Stimulated activated CD8-positive, alpha-beta memory T cell treated with anti-CD3 and anti-CD28 coated beads, Interleukin-12 subunit alpha, Interleukin-12 subunit beta, amount 100 ng/mL, for 4 hours (primary cell): Measurements from ENCODE around the gene NEURL4.

Experiments
- DNase-seq: peaks from one replicate; pipeline ENCODE4 v3.0.0-alpha.2; 2020; ENCODE audit warnings: low read depth

NEURL4 gene

DNA sequence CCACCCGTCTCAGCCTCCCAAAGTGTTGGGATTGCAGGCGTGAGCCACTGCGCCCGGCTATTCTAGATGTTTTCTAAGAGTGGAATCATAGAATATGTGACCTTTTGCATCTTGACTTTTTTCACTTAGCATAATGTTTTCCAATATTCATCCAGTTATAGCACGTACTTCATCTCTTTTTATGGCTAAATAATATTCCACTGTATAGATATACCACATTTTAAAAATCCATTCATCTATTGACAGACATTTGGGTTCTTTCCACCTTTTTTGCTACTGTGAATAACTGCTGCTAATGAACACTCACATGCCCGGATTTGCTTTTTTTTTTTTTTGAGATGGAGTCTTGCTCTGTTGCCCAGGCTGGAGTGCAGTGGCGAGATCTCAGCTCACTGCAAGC is 25.0 kb downstream of the NEURL4 start:
- no peak for DNase-seq

DNA sequence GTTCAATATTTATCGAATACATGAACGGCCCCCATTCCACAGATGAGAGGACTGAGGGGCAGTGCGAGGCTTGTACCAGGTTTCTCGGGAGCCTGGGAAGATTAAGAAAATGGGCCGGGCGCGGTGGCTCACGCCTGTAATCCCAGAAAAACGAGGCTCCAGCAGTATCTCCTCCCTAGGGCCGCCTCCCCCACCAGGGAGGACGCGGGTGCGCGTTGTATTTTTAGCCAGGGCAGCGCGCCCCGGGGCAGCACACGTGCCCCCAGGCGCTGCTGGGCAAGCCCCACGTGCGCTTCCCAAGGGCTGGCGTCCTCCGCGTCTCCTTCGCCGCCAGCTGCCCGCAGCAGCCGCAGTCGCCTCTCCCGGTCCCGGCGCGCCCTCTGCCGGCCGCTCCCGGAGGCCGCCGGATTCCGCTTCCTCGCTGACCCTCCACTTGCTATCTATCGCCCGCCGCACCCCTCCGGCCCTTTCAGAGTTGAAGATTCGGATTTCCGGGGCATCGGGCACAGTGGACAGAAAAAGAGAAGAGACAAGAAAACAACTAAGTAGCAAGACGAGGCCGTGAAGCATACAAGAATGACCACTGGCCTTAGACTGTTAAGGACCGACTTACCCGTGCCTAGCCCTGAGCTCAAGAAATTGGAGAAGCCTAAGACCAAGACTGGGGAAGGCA is 32.8 kb downstream of the NEURL4 start:
- peak; percentile 49 for DNase-seq

DNA sequence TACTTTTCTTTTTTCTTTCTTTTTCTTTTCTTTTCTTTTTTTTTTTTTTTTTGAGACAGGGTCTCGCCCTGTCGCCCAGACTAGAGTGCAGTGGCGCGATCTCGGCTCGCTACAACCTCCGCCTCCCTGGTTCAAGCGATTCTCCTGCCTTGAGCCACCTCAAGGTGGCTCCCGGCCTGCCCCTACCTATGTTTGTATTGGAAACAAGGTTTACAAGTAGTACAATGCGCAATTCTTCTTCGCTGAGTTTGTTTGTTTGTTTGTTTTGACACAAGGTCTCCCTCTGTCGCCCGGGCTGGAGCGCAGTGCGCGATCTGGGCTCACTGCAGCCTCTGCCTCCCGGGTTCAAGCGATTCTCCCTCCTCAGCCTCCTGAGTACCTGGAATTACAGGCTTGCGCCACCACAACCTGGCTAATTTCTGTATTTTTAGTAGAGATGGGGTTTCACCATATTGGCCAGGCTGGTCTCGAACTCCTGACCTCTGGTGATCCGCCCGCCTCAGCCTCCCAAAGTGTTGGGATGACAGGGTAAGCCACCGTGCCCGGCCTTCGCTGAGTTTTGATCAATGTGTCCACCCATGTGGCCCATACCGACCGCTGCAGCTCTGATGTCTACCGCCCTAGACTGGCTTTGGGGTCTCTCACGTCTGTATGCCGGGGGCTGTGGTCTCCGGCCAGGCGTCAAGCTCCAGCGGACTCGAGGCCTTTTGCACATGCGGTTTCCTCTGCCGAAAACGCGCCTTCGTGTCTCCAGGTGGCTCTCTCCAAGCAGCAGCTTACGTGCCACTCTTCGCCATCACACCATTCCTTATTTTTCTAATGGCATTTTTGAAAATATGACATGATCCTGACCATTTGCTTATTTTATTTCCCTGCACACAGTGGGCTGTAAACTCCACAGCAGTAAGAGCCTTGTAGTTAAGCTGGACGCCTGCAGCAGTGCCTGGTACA is 33.6 kb downstream of the NEURL4 start:
- DNase-seq, result no peak

DNA sequence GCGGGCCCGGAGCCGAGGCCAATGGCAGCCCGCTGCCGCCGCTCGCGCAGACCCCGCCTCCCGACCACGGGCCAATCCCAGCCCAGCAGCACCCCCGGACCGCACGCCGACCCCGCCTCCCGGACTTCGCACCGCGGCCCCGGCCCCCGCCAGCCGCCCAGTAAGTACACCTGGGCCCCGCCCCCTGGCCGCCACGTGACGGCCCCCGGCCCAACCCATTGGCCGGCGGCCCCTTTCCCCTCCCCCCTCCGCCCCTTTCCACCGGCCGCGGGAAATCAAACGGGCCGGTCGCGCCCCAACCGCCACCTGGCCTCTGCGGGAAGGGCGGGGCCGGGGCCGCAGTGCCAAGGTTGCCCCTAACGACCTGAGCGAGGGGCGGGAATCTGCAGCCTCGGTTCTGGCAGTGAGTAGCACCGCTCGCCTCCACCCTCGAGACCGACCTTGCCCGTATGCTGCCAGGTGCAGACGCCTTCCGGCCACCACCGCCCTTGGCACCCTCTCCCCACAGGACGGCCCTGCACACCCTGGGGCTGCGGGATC is 34.5 kb downstream of the NEURL4 start, which contains the start of gene YBX2:
YBX2 (minus strand) TSS at position 26 of the 540 bp plus-strand sequence. CDS start 139 bp downstream, outside the sequence.
- DNase-seq, result peak; percentile 59

DNA sequence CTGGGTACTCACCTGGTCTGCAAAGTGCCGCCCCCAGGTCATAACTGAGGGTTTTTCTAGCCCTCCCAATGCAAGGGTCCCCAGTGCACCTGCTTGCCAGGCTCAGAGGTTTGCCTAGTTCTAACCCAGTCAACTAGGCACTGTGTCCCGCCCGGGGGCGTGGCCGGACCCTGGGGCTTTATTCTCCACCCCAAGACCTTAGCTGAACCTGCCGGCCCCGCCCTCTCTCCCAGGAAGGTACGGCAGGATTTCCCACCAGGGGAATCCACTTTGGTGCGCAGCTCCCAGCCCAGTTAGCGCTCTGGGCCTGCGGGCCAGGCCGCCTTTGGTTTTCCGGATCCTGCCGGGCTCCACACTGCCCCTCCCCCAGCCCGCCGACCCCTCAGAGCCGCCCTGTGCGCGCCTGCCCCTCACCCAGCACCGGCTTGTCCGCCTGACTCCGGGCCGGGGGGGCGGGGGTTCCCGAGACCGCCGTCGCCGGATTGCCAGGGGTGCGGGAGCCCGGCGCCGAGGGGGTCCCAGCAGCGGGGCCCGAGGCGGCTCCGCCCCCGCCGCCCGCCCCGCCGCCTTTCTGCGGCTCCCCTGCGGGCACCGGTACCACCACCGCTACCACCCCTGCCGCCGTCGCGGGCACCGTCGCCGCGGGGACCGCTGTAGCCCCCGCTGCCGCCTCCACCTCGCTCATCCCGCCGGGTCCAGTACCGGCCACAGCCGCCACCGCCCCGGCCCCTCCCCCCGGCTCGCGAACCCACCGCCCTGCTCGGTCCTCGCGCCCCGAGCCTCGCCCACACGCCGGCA is 35.1 kb downstream of the NEURL4 start:
- no peak for DNase-seq

DNA sequence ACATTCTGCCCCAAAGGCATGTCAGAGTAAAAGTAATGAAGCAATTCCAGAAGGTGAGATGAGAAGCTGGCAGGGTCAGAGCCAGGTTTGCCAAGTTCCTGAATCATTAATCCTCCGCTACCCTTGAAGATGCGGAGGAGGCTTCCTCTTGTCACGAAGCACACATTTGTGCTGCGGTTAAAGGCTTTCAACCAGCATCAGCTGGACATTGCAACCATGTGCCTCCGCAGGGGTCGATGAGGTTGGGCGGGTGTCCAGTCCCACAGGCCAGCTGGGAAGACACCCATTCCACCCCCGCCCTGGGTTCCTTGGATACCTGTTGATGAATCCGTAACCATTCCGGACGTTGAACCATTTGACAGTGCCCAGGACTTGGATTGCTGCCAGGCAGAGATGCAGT is 36.0 kb downstream of the NEURL4 start:
- DNase-seq, result no peak

DNA sequence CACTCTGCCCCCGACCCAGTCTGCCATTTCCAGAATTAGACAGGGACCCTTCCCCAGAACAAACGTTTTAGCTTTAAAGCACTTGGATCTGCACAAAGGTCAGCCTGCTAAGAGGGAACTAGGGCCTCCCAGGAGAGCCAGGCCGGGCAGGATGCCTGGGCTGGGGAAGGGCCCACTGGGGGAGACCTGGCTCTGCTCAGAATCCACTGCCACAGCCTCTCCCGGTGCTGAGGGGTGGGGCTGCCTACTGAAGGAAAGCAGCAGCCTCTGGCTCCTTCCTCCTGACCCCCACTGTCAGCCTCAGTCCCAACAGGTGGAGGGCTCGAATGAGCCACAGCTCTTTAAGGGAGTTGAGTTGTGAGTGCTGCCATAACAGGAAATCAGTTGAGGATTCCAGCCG is 36.4 kb downstream of the NEURL4 start:
- DNase-seq, result no peak

DNA sequence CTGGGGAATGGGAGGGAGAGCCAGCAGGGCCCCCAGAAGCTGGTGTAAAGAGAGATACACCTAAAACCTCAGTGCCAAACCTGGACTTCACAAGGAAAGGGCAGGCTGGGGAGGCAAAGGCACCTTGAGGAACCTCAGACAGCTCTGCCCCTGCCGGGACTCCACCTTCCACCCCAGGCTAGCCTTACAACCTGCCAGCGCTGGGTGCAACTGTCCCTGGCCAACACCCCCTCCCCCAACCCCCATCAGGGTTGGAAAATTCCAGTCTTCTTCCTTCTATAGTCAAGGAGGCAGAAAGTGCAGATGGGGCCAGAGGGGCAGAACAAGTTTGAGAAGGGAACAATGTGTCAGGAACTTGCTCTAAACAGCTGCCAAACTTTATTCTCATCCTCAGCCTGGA is 36.9 kb downstream of the NEURL4 start:
- DNase-seq, result no peak

DNA sequence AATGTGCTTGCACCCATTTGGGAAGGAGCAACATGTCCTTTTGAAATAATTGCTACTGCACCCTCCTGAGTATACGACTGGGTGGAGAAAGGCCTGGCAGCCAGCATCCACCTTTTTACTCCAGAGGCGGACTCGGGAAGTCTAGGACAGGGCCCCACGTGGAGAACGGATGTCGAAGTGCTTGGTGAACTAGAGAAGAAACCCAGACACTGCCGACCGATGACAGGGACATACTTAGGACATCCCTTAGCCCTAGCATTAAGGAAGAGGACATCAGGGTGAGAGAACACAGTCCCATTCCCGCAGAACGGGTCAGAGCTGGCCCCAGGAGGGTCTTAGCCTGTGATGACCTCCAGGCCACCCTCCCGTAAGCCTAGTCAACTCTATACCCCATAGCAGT is 38.5 kb downstream of the NEURL4 start:
- DNase-seq, result no peak

DNA sequence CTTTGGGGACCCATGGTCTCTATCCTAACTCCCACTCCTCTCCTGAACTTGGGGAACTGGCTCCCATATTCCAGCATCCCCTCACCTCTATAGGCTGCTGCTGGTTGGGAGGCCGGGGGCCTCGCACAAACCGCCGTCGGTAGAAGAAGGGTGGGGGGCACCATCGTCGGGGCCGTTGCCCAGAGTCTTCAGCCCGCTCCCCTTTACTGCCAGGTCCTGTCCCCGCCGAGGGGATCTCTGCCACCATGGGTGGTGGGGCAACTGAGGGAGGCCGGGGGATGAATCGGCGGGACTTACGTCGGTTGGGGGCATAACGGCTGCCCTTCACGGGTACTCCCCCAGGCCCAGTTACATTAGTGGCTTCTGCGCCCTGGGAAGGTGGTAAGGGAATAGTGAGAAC is 39.0 kb downstream of the NEURL4 start:
- no peak for DNase-seq

DNA sequence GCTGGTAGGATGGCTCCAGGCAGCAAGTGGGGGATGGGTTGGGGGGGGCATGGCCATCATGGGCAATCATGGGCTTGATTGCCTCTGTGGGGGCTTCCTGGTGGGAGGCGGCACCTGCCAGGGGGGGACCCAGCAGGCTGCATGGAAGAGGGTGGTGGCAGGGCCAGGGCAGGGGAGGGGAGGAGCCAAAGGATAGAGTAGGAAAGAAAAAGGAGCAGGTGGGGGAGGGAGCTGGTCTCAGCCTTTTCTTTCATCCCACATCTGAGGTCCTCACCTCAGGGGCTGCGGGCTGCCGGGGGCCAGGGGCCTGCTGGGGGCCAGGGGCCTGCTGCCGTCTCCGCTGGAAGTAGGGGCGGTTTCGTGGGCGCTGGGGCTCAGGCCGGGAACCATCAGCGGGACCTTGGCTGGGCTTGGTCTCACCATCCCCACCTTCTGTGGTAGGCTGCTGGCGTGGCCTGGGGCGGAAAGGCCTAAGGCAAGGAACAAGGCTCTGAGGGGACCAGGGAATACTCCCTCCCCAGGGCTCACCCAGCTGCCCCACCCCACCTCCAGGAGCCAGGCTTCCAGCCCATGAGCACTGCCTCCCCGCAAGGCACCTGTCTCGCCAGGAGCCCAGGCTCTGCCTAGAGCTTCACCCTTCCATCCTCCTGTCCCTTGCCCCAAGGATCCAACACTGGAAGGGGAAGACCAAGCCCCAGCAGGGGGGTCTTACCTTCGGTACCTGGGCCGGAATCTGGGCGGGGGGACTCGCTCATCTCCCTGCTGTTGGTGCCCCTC is 39.7 kb downstream of the NEURL4 start:
- DNase-seq, result no peak

DNA sequence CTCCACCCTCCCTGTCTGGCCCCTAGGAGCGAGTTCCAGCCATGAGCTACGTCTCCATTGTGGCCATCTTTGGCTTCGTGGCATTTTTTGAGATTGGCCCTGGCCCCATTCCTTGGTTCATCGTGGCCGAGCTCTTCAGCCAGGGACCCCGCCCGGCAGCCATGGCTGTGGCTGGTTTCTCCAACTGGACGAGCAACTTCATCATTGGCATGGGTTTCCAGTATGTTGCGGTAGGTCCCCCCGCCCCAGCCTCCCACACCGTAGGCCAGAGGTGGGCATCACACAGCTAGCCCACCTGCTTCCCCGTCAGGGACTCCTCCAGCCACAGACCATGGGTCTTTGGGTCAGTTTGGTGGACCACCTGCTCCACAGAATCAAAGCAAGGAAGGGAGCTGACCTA is 43.5 kb downstream of the NEURL4 start:
- DNase-seq, result no peak

DNA sequence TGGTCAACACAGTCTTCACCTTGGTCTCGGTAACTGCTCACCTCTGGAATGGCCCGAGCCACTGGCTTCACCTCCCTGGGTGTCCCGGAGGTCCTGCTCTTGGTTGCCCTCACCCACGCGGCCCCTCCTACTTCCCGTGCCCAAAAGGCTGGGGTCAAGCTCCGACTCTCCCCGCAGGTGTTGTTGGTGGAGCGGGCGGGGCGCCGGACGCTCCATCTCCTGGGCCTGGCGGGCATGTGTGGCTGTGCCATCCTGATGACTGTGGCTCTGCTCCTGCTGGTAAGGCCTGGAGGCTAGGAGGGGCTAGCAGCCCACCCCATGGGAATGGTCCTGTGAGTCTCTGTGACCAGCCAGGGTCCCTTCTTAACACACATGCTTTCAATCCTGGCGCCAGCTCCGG is 44.2 kb downstream of the NEURL4 start:
- DNase-seq, result no peak

DNA sequence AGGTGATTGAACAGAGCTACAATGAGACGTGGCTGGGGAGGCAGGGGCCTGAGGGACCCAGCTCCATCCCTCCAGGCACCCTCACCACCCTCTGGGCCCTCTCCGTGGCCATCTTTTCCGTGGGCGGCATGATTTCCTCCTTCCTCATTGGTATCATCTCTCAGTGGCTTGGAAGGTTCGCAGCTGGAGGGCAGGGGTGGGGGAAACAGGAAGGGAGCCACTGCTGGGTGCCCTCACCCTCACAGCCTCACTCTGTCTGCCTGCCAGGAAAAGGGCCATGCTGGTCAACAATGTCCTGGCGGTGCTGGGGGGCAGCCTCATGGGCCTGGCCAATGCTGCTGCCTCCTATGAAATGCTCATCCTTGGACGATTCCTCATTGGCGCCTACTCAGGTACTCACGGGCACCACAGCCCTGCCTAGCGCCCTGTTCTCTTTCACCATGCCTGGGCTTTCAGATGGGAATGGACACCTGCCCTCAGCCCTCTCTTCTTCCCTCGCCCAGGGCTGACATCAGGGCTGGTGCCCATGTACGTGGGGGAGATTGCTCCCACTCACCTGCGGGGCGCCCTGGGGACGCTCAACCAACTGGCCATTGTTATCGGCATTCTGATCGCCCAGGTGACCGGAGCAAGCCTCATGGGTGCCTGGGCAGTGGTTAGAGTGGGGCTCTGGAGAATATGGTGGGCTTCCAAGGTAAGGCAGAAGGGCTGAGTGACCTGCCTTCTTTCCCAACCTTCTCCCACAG is 45.5 kb downstream of the NEURL4 start:
- no peak for DNase-seq

DNA sequence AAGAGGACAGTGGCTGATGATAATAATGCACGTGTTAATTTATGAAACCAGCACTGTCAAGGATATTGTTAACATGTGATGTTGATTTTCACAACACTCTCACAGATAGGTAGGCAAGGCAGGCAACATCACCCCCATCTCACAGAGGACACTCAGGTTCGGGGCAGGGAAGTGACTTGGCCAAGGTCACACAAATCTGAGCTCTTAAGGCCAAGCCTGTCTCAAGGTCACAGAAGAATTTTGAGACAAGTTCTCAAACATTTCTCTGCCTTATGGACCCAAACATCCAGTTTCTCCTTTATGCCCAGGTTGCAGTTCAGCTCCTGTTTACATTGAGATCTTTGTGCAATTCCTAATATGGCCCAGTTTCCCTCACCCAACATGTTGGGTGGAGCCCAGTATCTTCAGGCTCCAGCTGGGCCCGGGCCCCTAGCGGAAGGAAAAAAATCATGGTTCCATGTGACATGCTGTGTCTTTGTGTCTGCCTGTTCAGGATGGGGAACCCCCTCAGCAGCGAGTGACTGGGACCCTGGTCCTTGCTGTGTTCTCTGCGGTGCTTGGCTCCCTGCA is 46.3 kb downstream of the NEURL4 start:
- DNase-seq, result no peak

DNA sequence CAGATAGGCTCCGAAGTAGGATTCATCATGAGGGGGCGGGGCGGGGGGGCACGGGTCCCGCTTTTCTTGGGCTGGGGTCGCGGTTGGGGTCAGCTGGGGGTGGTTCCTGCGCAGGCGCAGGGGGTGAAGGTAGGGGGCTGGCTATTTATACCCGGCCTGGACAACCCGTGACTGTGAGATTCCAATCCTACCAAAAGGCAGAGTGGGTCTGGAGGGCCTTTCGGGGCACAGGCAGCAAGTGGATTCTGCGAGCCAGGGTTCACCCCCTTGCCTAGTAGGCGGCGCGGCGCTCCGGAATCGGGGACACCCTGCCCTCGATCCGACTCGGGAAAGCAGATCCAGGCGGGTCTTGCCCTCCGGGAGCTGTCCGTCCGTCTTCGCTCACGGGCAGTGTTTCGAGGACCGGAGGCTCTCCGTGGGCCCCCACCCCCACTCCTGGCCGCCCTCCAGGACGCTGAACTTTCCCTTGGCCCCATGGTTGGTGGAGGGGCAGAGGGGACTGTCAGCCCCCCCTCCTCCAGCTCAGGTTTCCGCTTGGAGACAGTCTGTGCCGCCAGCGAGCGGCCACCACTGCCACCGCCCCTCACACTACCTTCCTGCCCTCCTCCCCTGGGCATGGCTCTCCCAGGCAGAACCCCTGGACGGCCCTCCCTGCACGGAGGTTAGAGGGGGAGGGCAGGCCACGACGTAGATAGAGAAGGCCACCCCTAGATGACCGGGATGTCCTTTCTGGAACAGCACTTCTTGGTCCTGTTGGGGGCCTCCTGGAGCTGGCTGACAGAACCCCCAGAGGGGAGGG is 47.0 kb downstream of the NEURL4 start:
- DNase-seq, result no peak

DNA sequence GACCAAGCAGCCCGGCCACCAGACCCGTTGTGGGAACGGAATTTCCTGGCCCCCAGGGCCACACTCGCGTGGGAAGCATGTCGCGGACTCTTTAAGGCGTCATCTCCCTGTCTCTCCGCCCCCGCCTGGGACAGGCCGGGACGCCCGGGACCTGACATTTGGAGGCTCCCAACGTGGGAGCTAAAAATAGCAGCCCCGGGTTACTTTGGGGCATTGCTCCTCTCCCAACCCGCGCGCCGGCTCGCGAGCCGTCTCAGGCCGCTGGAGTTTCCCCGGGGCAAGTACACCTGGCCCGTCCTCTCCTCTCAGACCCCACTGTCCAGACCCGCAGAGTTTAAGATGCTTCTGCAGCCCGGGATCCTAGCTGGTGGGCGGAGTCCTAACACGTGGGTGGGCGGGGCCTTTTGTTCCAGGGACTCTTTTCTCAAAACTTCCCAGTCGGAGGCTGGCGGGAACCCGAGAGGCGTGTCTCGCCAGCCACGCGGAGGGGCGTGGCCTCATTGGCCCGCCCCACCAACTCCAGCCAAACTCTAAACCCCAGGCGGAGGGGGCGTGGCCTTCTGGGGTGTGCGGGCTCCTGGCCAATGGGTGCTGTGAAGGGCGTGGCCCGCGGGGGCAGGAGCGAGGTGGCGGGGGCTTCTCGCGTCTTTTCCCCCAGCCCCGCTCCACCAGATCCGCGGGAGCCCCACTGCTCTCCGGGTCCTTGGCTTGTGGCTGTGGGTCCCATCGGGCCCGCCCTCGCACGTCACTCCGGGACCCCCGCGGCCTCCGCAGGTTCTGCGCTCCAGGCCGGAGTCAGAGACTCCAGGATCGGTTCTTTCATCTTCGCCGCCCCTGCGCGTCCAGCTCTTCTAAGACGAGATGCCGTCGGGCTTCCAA is 47.8 kb downstream of the NEURL4 start, which contains the start of gene SLC2A4:
SLC2A4 (plus strand) TSS at position 645 of the 879 bp plus-strand sequence; CDS start at position 862, 217 bp downstream.
- DNase-seq, result peak; percentile 73

DNA sequence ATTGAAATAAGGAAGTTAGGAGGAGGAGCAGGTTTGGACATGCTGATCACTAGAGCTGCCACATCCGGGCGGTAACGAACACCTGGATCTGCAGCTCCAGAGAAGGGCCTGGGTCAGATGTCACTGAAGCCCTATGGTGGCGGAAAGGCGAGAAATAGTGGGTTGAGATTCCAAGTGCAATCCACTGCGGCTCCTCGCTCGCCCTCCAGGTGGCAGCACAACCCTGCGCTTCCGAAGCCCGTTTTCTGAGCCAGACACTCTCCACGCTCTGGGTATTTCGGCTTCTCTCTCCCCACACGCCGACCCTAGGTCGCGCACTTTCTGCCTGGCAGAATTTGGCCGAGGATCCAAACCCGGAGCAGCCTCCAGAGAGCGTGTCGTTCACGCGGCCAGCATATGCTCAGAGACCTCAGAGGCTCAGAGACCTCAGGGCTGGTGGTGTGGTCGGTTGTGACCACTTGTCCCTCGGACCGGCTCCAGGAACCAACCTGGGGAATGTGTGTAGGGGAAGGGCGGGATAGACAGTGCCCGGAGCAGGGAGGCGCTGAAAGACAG is 48.5 kb downstream of the NEURL4 start:
- DNase-seq, result peak; percentile 72
